ENCODE measurements around the gene GCSAM. TPM values are rescaled to one million over a fixed set of nuclear protein-coding genes. Genes with fewer than 3 reads are reported as not detected.

GCSAM gene
- total RNA-seq, 1 experiment from 2014 or later, result not detected

DNA sequence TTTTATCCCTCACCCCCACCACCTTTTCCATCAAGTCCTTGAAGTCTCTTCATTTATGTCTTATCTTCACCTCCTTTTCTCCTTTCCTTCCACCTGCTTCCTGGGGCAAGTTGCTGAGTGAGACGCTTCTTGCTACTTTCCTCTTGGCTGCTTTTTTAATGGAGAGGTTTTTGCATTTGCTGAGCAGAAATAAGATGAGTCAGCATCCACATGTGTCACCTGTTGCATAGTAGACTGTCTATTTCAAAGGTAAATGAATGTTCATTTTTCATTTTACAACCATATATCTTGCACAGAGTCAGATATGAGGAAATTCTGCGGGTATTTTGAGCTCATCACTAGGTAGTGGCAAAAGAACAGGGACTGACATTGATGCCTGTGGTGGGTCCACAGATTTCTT, 28.3 kb downstream of the GCSAM start:
- Mint-ChIP-seq H3K27me3 (ENCODE audit: insufficient read depth, unreplicated experiment) (no peaks in the 10 kb centered on the region), H3K4me3 (ENCODE audit: unreplicated experiment) (no peak overlapping the region), H3K4me1 (ENCODE audit: low read depth, unreplicated experiment) (peaks cover 11% of the 10 kb centered on the region), H3K36me3 (ENCODE audit: insufficient read depth, unreplicated experiment) (peaks cover 59% of the 10 kb centered on the region), H3K27ac (ENCODE audit: unreplicated experiment) (no peak overlapping the region), H3K9me3 (ENCODE audit: unreplicated experiment) (no peaks in the 10 kb centered on the region)
- POLR2A ChIA-PET, result no interaction called here
- intact Hi-C loops (cut with micrococcal nuclease; ENCODE audit: unreplicated experiment), result no loop called here
- DNase-seq, result no peak
- H3K9me3 ChIP-seq, result no peaks in the 10 kb centered on the region
- BruUV-seq (replicated peaks), result no TSS peak
- H3K4me1 ChIP-seq, result peaks cover 7% of the 10 kb centered on the region; the same call in 1 of the 2 replicates
- no peak overlapping the region for H3K4me3 ChIP-seq (ENCODE audit: low read depth, low read length)
- no peaks in the 10 kb centered on the region; the same call in none of the 2 replicates for H3K36me3 ChIP-seq (ENCODE audit: control insufficient read depth, insufficient read depth, low read length)
- TF ChIP-seq, protein P1, sequence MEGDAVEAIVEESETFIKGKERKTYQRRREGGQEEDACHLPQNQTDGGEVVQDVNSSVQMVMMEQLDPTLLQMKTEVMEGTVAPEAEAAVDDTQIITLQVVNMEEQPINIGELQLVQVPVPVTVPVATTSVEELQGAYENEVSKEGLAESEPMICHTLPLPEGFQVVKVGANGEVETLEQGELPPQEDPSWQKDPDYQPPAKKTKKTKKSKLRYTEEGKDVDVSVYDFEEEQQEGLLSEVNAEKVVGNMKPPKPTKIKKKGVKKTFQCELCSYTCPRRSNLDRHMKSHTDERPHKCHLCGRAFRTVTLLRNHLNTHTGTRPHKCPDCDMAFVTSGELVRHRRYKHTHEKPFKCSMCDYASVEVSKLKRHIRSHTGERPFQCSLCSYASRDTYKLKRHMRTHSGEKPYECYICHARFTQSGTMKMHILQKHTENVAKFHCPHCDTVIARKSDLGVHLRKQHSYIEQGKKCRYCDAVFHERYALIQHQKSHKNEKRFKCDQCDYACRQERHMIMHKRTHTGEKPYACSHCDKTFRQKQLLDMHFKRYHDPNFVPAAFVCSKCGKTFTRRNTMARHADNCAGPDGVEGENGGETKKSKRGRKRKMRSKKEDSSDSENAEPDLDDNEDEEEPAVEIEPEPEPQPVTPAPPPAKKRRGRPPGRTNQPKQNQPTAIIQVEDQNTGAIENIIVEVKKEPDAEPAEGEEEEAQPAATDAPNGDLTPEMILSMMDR (IDR thresholded peaks at IDR 0.05; ENCODE audit: insufficient read depth in 1 of 2, low read depth in 1 of 2, low read length in 1 of 2, severe bottlenecking in 1 of 2, unreplicated experiment in 1 of 2), result no peak
- CTCF ChIA-PET, result no interaction called here
- H3K27me3 ChIP-seq (replicated peaks; ENCODE audit: control insufficient read depth, insufficient read depth, low read length), result no peaks in the 10 kb centered on the region

DNA sequence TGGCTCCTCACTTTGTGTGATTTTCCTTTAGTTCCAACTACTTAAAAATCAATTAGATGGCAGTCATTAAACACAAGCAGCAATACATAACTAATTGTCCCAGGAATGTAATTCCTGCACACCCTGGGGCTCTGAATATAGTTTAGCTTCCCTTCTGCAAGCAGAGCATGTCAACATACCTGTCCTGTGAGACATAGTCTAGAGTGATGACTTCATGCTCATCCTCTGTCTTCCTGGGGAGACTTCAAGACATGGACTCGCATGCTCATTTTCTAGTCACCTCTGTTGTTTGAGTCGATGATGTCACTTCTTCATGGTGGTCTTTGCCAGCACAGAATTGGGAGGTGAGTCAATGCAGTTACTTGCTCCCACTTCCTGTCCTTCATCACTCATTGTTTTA, 31.1 kb downstream of the GCSAM start:
- intact Hi-C loops (cut with micrococcal nuclease; ENCODE audit: unreplicated experiment), result no loop called here
- H3K4me3 Mint-ChIP-seq (ENCODE audit: unreplicated experiment), result no peak overlapping the region
- no peak for DNase-seq
- H3K9me3 Mint-ChIP-seq (ENCODE audit: unreplicated experiment), result no peaks in the 10 kb centered on the region
- Histone ChIP-seq H3K9me3 (no peaks in the 10 kb centered on the region), H3K4me3 (ENCODE audit: low read depth, low read length) (no peak overlapping the region), H3K36me3 (ENCODE audit: control insufficient read depth, insufficient read depth, low read length) (no peaks in the 10 kb centered on the region; the same call in none of the 2 replicates), H3K27me3 (replicated peaks; ENCODE audit: control insufficient read depth, insufficient read depth, low read length) (no peaks in the 10 kb centered on the region), H3K4me1 (peaks cover 10% of the 10 kb centered on the region; the same call in 1 of the 2 replicates)
- no peak overlapping the region for H3K27ac Mint-ChIP-seq (ENCODE audit: unreplicated experiment)
- peaks cover 59% of the 10 kb centered on the region for H3K36me3 Mint-ChIP-seq (ENCODE audit: insufficient read depth, unreplicated experiment)
- POLR2A ChIA-PET, result no interaction called here
- TF ChIP-seq, protein P1 (IDR thresholded peaks at IDR 0.05; ENCODE audit: insufficient read depth in 1 of 2, low read depth in 1 of 2, low read length in 1 of 2, severe bottlenecking in 1 of 2, unreplicated experiment in 1 of 2), result no peak
- H3K4me1 Mint-ChIP-seq (ENCODE audit: low read depth, unreplicated experiment), result peaks cover 7% of the 10 kb centered on the region
- H3K27me3 Mint-ChIP-seq (ENCODE audit: insufficient read depth, unreplicated experiment), result no peaks in the 10 kb centered on the region
- no TSS peak for BruUV-seq (replicated peaks)
- CTCF ChIA-PET, result interaction anchor here (1.0 kb wide), 1 partner anchor 10 kb away, joined by 4 read pairs; no protein-coding TSS in a partner anchor

DNA sequence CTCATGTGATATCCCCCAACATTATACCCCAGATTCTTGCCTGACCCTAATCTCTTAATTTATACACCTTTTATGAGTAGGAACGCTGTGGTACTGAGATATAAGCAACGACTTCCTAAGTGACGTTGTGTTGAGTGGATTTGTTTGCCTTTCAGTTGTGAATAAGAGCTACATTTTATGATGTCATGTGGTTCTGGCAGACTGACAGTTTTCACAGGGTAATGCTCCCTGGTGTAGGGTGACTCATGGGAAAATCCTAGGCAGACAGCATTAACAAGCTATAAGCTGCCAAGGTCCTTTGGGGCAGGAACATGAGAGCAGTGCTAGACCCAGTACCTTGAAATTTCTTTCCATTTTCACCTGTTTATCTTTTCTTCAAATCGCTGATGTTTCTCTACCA, 35.7 kb downstream of the GCSAM start:
- Mint-ChIP-seq H3K4me3 (ENCODE audit: unreplicated experiment) (no peak overlapping the region), H3K4me1 (ENCODE audit: low read depth, unreplicated experiment) (peaks cover 23% of the 10 kb centered on the region), H3K27ac (ENCODE audit: unreplicated experiment) (no peak overlapping the region), H3K36me3 (ENCODE audit: insufficient read depth, unreplicated experiment) (peaks cover 56% of the 10 kb centered on the region), H3K27me3 (ENCODE audit: insufficient read depth, unreplicated experiment) (no peaks in the 10 kb centered on the region), H3K9me3 (ENCODE audit: unreplicated experiment) (no peaks in the 10 kb centered on the region)
- ChIA-PET CTCF (no interaction called here), POLR2A (interaction anchor here (0.7 to 1.0 kb wide), 2 partner anchors 11 to 14 kb away, joined by 3 read pairs; partner anchors contain the start of gene C3orf52)
- H3K36me3 ChIP-seq (ENCODE audit: control insufficient read depth, insufficient read depth, low read length), result peaks cover 2% of the 10 kb centered on the region; the same call in 1 of the 2 replicates
- no peak overlapping the region for H3K4me3 ChIP-seq (ENCODE audit: low read depth, low read length)
- intact Hi-C loops (cut with micrococcal nuclease; ENCODE audit: unreplicated experiment), result no loop called here
- no TSS peak for BruUV-seq (replicated peaks)
- no peaks in the 10 kb centered on the region for H3K9me3 ChIP-seq
- no peak for DNase-seq
- TF ChIP-seq, protein P1 (IDR thresholded peaks at IDR 0.05; ENCODE audit: insufficient read depth in 1 of 2, low read depth in 1 of 2, low read length in 1 of 2, severe bottlenecking in 1 of 2, unreplicated experiment in 1 of 2), result no peak
- H3K4me1 ChIP-seq, result peaks cover 28% of the 10 kb centered on the region
- H3K27me3 ChIP-seq (replicated peaks; ENCODE audit: control insufficient read depth, insufficient read depth, low read length), result no peaks in the 10 kb centered on the region

Measured in Caco-2 (cell line).